Fibroblast of lung (primary cell): ENCODE results near the gene HACL1. TPM values are rescaled to one million over a fixed set of nuclear protein-coding genes. Genes with fewer than 3 reads are reported as not detected.
A peak's percentile ranks its signal among the peaks of the same experiment; 100 is the strongest.

Experiments used
- DNase-seq, 2 donors: peaks; one replicate each; pipeline versions ENCODE4 v3.0.0 to v3.0.0-alpha.2; 2010; ENCODE audit warnings: low read depth in 2 of 2
- H2AFZ ChIP-seq: 2 replicates; pipeline ENCODE4 v1.5.1; 2012; ENCODE audit warnings: low read length, control low read depth, inconsistent platforms
- H3K27ac ChIP-seq: 2 replicates; pipeline ENCODE4 v1.5.1; 2011; ENCODE audit warnings: low read length, control low read depth; ENCODE audit not compliant: insufficient read depth
- H3K27me3 ChIP-seq: 2 replicates; pipeline ENCODE4 v1.5.1; 2011; ENCODE audit warnings: mild to moderate bottlenecking, low read length; ENCODE audit not compliant: control insufficient read depth, insufficient read depth
- H3K36me3 ChIP-seq: 2 replicates; pipeline ENCODE4 v1.5.1; 2011; ENCODE audit warnings: low read length; ENCODE audit not compliant: control insufficient read depth, insufficient read depth
- H3K4me1 ChIP-seq: 2 replicates; pipeline ENCODE4 v1.5.1; 2011; ENCODE audit warnings: low read length; ENCODE audit not compliant: control insufficient read depth, insufficient read depth; ENCODE audit errors: extremely low read depth
- H3K4me2 ChIP-seq: 2 replicates; pipeline ENCODE4 v1.5.1; 2011; ENCODE audit warnings: low read length, control low read depth; ENCODE audit not compliant: insufficient read depth; ENCODE audit errors: extremely low read depth
- H3K4me3 ChIP-seq, 4 experiments: fragments of 200-600 bp in 1 of 4; sonication (generic) in 1 of 4; replicated peaks in 1 of 4; 2 replicates each; pipeline ENCODE4 v1.5.1; 2011 to 2016; ENCODE audit warnings: low read length in 4 of 4, low read depth in 3 of 4, mild to moderate bottlenecking in 3 of 4, control low read depth in 2 of 4, inconsistent platforms in 1 of 4, mixed read lengths in 1 of 4; ENCODE audit not compliant: insufficient read depth in 1 of 4; ENCODE audit errors: control extremely low read depth in 1 of 4
- H3K79me2 ChIP-seq: 2 replicates; pipeline ENCODE4 v1.5.1; 2012; ENCODE audit warnings: mild to moderate bottlenecking, low read length, inconsistent platforms; ENCODE audit not compliant: control insufficient read depth, insufficient read depth
- H3K9ac ChIP-seq: 2 replicates; pipeline ENCODE4 v1.5.1; 2011; ENCODE audit warnings: mild to moderate bottlenecking, low read length, control low read depth; ENCODE audit not compliant: insufficient read depth
- H3K9me3 ChIP-seq: 2 replicates; pipeline ENCODE4 v1.5.1; 2012; ENCODE audit warnings: low read depth, low read length; ENCODE audit not compliant: control insufficient read depth, insufficient read depth
- H4K20me1 ChIP-seq: 2 replicates; pipeline ENCODE4 v1.5.1; 2011; ENCODE audit warnings: low read length; ENCODE audit not compliant: control insufficient read depth, insufficient read depth; ENCODE audit errors: extremely low read depth
- CTCF ChIP-seq, 2 donors: IDR thresholded peaks in 1 of 2; conservative IDR thresholded peaks in 1 of 2; 1 replicate in 1 of 2; 2 replicates in 1 of 2; pipeline ENCODE4 v1.5.1; 2011 to 2012; ENCODE audit warnings: low read length in 2 of 2, control low read depth in 1 of 2, inconsistent platforms in 1 of 2, low read depth in 1 of 2, mild to moderate bottlenecking in 1 of 2
- EZH2 ChIP-seq: IDR thresholded peaks from 2 replicates; pipeline ENCODE4 v1.5.1; 2012; ENCODE audit warnings: low read length, control low read depth, mild to moderate bottlenecking; ENCODE audit errors: missing control alignments
- polyA plus RNA-seq, 2 donors: library from polyadenylated mRNA; depleted of rRNA in 1 of 2; stranded (reverse) in 1 of 2; unstranded in 1 of 2; fragments of >200 nt; gene quantifications; 2 replicates each; pipeline ENCODE4 v1.2.1, GENCODE V29; 2011 to 2012; ENCODE audit warnings: missing spikeins in 1 of 2
- total RNA-seq: library from RNA; depleted of rRNA; stranded (reverse); fragments of >200 nt; gene quantifications from 2 replicates; pipeline ENCODE4 v1.2.1, GENCODE V29; 2014

Gene HACL1
- total and polyA plus RNA-seq, 2 donors (not counting 1 experiment from before 2014, with no cell fraction given), result 16.0 to 20.6 TPM

- H3K36me3 ChIP-seq, result no peaks in the 10 kb centered on the region
- no peak overlapping the region for H3K9ac ChIP-seq
- no peak overlapping the region for H3K4me2 ChIP-seq
- H2AFZ ChIP-seq, result no peak overlapping the region
- H4K20me1 ChIP-seq, result no peaks in the 10 kb centered on the region
- TF ChIP-seq EZH2 (no peak), CTCF (conservative IDR thresholded peaks at IDR 0.05 in 1 of 2, IDR thresholded peaks at IDR 0.05 in 1 of 2; ENCODE audit: low read depth in 1 of 2, low read length in 2 of 2) (no peak)
- H3K27ac ChIP-seq, result no peak overlapping the region
- no peaks in the 10 kb centered on the region for H3K9me3 ChIP-seq
- H3K27me3 ChIP-seq, result peaks cover 5% of the 10 kb centered on the region
- DNase-seq, result no peak
- H3K79me2 ChIP-seq, result no peaks in the 10 kb centered on the region
- no peaks in the 10 kb centered on the region for H3K4me1 ChIP-seq
- H3K4me3 ChIP-seq, result no peak overlapping the region
Observed at GRCh38 chr3:15513116-15513515, 88.3 kb downstream of the HACL1 start.

GRCh38 chr3:15512166-15512565 lies 89.2 kb downstream of the HACL1 start:
- no peak overlapping the region for H3K9ac ChIP-seq
- H3K4me1 ChIP-seq, result no peaks in the 10 kb centered on the region
- H3K4me2 ChIP-seq, result no peak overlapping the region
- H3K36me3 ChIP-seq, result no peaks in the 10 kb centered on the region
- H4K20me1 ChIP-seq, result no peaks in the 10 kb centered on the region
- H3K27ac ChIP-seq, result no peak overlapping the region
- no peak overlapping the region for H3K4me3 ChIP-seq
- no peak for TF ChIP-seq CTCF (conservative IDR thresholded peaks at IDR 0.05 in 1 of 2, IDR thresholded peaks at IDR 0.05 in 1 of 2; ENCODE audit: low read depth in 1 of 2, low read length in 2 of 2)
- no peak for TF ChIP-seq EZH2
- no peak overlapping the region for H2AFZ ChIP-seq
- H3K79me2 ChIP-seq, result no peaks in the 10 kb centered on the region
- H3K27me3 ChIP-seq, result peaks cover 5% of the 10 kb centered on the region
- H3K9me3 ChIP-seq, result no peaks in the 10 kb centered on the region
- DNase-seq, result peak; percentile 36 to 42

DNA sequence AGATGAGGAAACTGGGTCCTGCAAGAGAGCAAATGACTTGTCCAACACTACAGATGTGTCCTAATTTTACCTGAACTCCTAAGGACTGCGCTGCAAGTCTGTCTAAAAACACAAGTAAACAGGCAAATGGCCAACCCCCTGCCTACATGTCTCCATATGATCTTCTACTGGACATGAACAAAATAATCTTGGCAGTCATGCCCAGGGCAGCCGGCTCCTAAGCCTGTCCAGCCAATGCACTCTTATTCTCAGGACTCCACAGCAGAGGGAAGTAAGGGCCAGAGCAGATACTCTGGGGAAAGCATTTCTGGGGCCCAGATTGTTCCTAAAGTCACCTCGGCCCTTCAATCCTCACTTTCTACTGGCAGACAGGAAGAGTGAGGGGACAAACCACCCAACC lies 90.2 kb downstream of the HACL1 start:
- no peak for TF ChIP-seq EZH2
- TF ChIP-seq CTCF (conservative IDR thresholded peaks at IDR 0.05 in 1 of 2, IDR thresholded peaks at IDR 0.05 in 1 of 2; ENCODE audit: low read depth in 1 of 2, low read length in 2 of 2), result no peak
- Histone ChIP-seq H3K9ac (no peak overlapping the region), H3K4me3 (no peak overlapping the region), H3K4me1 (no peaks in the 10 kb centered on the region), H3K27ac (no peak overlapping the region), H3K36me3 (no peaks in the 10 kb centered on the region), H4K20me1 (no peaks in the 10 kb centered on the region), H3K4me2 (no peak overlapping the region), H3K9me3 (no peaks in the 10 kb centered on the region), H3K27me3 (peaks cover 5% of the 10 kb centered on the region), H3K79me2 (no peaks in the 10 kb centered on the region), H2AFZ (no peak overlapping the region)
- no peak for DNase-seq

Other genes with a start within 250 kb of the HACL1 start
- gene METTL6, start 174.0 kb downstream of the HACL1 start, total RNA-seq, result 37.3 and 40.8 TPM in 2 replicates
- 25.7 and 29.2 TPM in 2 replicates for gene METTL6, start 174.0 kb downstream of the HACL1 start, polyA plus RNA-seq
- gene EAF1, start 174.0 kb downstream of the HACL1 start, total RNA-seq, result 20.8 and 22.6 TPM in 2 replicates
- 11.1 and 12.5 TPM in 2 replicates for gene EAF1, start 174.0 kb downstream of the HACL1 start, polyA plus RNA-seq
- 0.26 and 0.33 TPM in 2 replicates for gene COLQ, start 79.9 kb downstream of the HACL1 start, total RNA-seq
- gene COLQ, start 79.9 kb downstream of the HACL1 start, polyA plus RNA-seq, result 0.17 and 0.34 TPM in 2 replicates
- 18.0 and 24.9 TPM in 2 replicates for gene BTD, start 176 bp upstream of the HACL1 start, total RNA-seq
- gene BTD, start 176 bp upstream of the HACL1 start, polyA plus RNA-seq, result 19.1 and 24.4 TPM in 2 replicates
- 109 and 222 TPM in 2 replicates for gene ANKRD28, start 196.4 kb upstream of the HACL1 start, total RNA-seq
- gene ANKRD28, start 196.4 kb upstream of the HACL1 start, polyA plus RNA-seq, result 62.1 and 82.3 TPM in 2 replicates